Measurements from ENCODE around the gene OTOF. TPM values are rescaled to one million over a fixed set of nuclear protein-coding genes. Genes with fewer than 3 reads are reported as not detected.

The OTOF gene
- total RNA-seq, 6 experiments from 2014 or later, result 0.06 to 0.12 TPM; not detected in 4

- Histone ChIP-seq H3K4me3 (no peak overlapping the region), H3K9me3 (no peaks in the 10 kb centered on the region), H3K4me1 (peaks cover 0 to 15% (median 6%) of the 10 kb centered on the region in 4 donors), H3K27ac (no peak overlapping the region), H3K27me3 (no peaks in the 10 kb centered on the region), H3K36me3 (no peaks in the 10 kb centered on the region)
- WGBS (ENCODE audit: insufficient coverage, low coverage, low lambda C conversion rate, missing lambda C conversion rate), result 91% methylated on average over 4 of the region's 19 CpGs
- no peak for ATAC-seq
- intact Hi-C loops (cut with DNase I), result no loop called here
- peak in 1 of 3 donors; percentile 27 for DNase-seq
- TF ChIP-seq POLR2A (IDR thresholded peaks at IDR 0.05) (no peak), CTCF (IDR thresholded peaks at IDR 0.05) (no peak)
Observed at GRCh38 chr2:26489213-26489850, 11.4 kb upstream of the OTOF start.

GRCh38 chr2:26488463-26489212 is 10.7 kb upstream of the OTOF start:
- no peaks in the 10 kb centered on the region for H3K9me3 ChIP-seq
- DNase-seq, result peak in 1 of 3 donors; percentile 45
- intact Hi-C loops (cut with DNase I), result no loop called here
- no peak for TF ChIP-seq POLR2A (IDR thresholded peaks at IDR 0.05)
- TF ChIP-seq CTCF (IDR thresholded peaks at IDR 0.05), result no peak
- peaks cover 0 to 22% (median 9%) of the 10 kb centered on the region in 4 donors for H3K4me1 ChIP-seq
- no peaks in the 10 kb centered on the region for H3K36me3 ChIP-seq
- no peak overlapping the region for H3K4me3 ChIP-seq
- H3K27me3 ChIP-seq, result no peaks in the 10 kb centered on the region
- no peak for ATAC-seq
- no peak overlapping the region for H3K27ac ChIP-seq
- 100% methylated on average over 2 of the region's 20 CpGs for WGBS (ENCODE audit: insufficient coverage, low coverage, low lambda C conversion rate, missing lambda C conversion rate)

GRCh38 chr2:26487192-26487591 is 9.3 kb upstream of the OTOF start:
- Histone ChIP-seq H3K4me1 (peaks cover 0 to 26% (median 12%) of the 10 kb centered on the region in 4 donors), H3K9me3 (no peaks in the 10 kb centered on the region), H3K4me3 (no peak overlapping the region), H3K36me3 (no peaks in the 10 kb centered on the region), H3K27me3 (no peaks in the 10 kb centered on the region), H3K27ac (no peak overlapping the region)
- intact Hi-C loops (cut with DNase I), result no loop called here
- TF ChIP-seq CTCF (IDR thresholded peaks at IDR 0.05) (no peak), POLR2A (IDR thresholded peaks at IDR 0.05) (no peak)
- WGBS (ENCODE audit: insufficient coverage, low coverage, low lambda C conversion rate, missing lambda C conversion rate), result 56% methylated on average over 2 of the region's 5 CpGs
- peak in 1 of 3 donors; percentile 14 for DNase-seq
- ATAC-seq, result no peak

- DNase-seq, result peak in 1 of 3 donors; percentile 11
- no CpG with 5 or more reads among the region's 3 CpGs for WGBS (ENCODE audit: insufficient coverage, low coverage, low lambda C conversion rate, missing lambda C conversion rate)
- H3K27ac ChIP-seq, result no peak overlapping the region
- no peaks in the 10 kb centered on the region for H3K27me3 ChIP-seq
- no peak for TF ChIP-seq CTCF (IDR thresholded peaks at IDR 0.05)
- no peak for TF ChIP-seq POLR2A (IDR thresholded peaks at IDR 0.05)
- no peak for ATAC-seq
- H3K4me3 ChIP-seq, result no peak overlapping the region
- intact Hi-C loops (cut with DNase I), result no loop called here
- H3K36me3 ChIP-seq, result no peaks in the 10 kb centered on the region
- H3K4me1 ChIP-seq, result peaks cover 0 to 24% (median 11%) of the 10 kb centered on the region in 4 donors
- no peaks in the 10 kb centered on the region for H3K9me3 ChIP-seq
Observed at GRCh38 chr2:26486789-26487188, 8.9 kb upstream of the OTOF start.
